CD4-positive, alpha-beta T cell treated with Interleukin-6 at 100 ng/mL for 8 hours (primary cell): Measurements from ENCODE around the gene MAF.

ENCODE experiments used
- DNase-seq: peaks from one replicate; pipeline ENCODE4 v3.0.0-alpha.2; 2020; ENCODE audit warnings: mixed read lengths, low spot score

The MAF gene

GRCh38 chr16:79600638-79601091 is at the start of gene MAF:
Gene MAF, minus strand, starts transcription at chr16:79600737. Its CDS starts 835 bp downstream, at chr16:79599902.
- peak; percentile 91 for DNase-seq

- DNase-seq: no peak
Observed at GRCh38 chr16:79648826-79649225, 48.3 kb upstream of the MAF start.

GRCh38 chr16:79647586-79647985 is 47.0 kb upstream of the MAF start:
- DNase-seq: no peak

GRCh38 chr16:79645701-79646100 is 45.2 kb upstream of the MAF start:
- DNase-seq: no peak

GRCh38 chr16:79644971-79645667 is 44.6 kb upstream of the MAF start:
- DNase-seq: no peak

GRCh38 chr16:79642652-79643051 is 42.1 kb upstream of the MAF start:
- no peak for DNase-seq

GRCh38 chr16:79640513-79641360 is 40.2 kb upstream of the MAF start:
- peak; percentile 12 for DNase-seq

GRCh38 chr16:79639576-79640311 is 39.2 kb upstream of the MAF start:
- DNase-seq: no peak

GRCh38 chr16:79638386-79638785 is 37.8 kb upstream of the MAF start:
- DNase-seq: no peak

- DNase-seq: no peak
Observed at GRCh38 chr16:79635488-79635887, 35.0 kb upstream of the MAF start.

- no peak for DNase-seq
Observed at GRCh38 chr16:79634298-79634697, 33.8 kb upstream of the MAF start.

- DNase-seq: no peak
Observed at GRCh38 chr16:79632289-79632688, 31.8 kb upstream of the MAF start.

GRCh38 chr16:79628988-79629387 is 28.5 kb upstream of the MAF start:
- DNase-seq: no peak

- peak; percentile 55 for DNase-seq
Observed at GRCh38 chr16:79628501-79628975, 28.0 kb upstream of the MAF start.

- no peak for DNase-seq
Observed at GRCh38 chr16:79627092-79627491, 26.6 kb upstream of the MAF start.

GRCh38 chr16:79625738-79626137 is 25.2 kb upstream of the MAF start:
- DNase-seq: no peak

- no peak for DNase-seq
Observed at GRCh38 chr16:79623824-79624223, 23.3 kb upstream of the MAF start.

- no peak for DNase-seq
Observed at GRCh38 chr16:79623062-79623461, 22.5 kb upstream of the MAF start.

GRCh38 chr16:79621027-79621426 is 20.5 kb upstream of the MAF start:
- DNase-seq: no peak

GRCh38 chr16:79618692-79619050 is 18.1 kb upstream of the MAF start:
- DNase-seq: no peak

- no peak for DNase-seq
Observed at GRCh38 chr16:79618041-79618691, 17.6 kb upstream of the MAF start.

- DNase-seq: no peak
Observed at GRCh38 chr16:79613009-79613408, 12.5 kb upstream of the MAF start.
